K562 (cell line): ENCODE measurements around the gene OR5B2. TPM values are rescaled to one million over a fixed set of nuclear protein-coding genes. Genes with fewer than 3 reads are reported as not detected.

Experiments
- ATAC-seq: fragments of 200-7000 bp; cut with Tn5 transposase; 3 replicates; pipeline ENCODE4 v1.9.1; 2020; ENCODE audit warnings: moderate library complexity
- BruUV-seq: library from RNA; stranded (reverse); fragments of 400-500 nt; replicated peaks from 2 replicates; lab custom pipeline; 2021; lab: Mats Ljungman, UMichigan
- CTCF ChIA-PET: fragments of 300-600 bp; formaldehyde crosslinking; extraction: SDS; loops from one replicate; lab custom pipeline; 2021; ENCODE audit warnings: low intra/inter-chr PET ratio; lab: Yijun Ruan, JAX
- POLR2A ChIA-PET: fragments of 300-600, 350-650 bp; sonication (Branson Sonifier 250); formaldehyde crosslinking; extraction: SDS; loops from one replicate; lab custom pipeline; 2021; ENCODE audit warnings: antibody characterized with exemption, inconsistent platforms; lab: Yijun Ruan, JAX
- DNase-seq, 4 experiments: peaks; one replicate each; pipeline versions ENCODE4 v3.0.0 to v3.0.0-alpha.2; 2011 to 2018; ENCODE audit warnings: low spot score in 3 of 4, mixed read lengths in 3 of 4; ENCODE audit errors: extremely low read depth in 1 of 4
- FAIRE-seq: peaks from 2 replicates; lab custom pipeline; 2011; peaks lifted over from hg19 to GRCh38; lab: Jason Lieb, UNC
- H2AFZ ChIP-seq: 2 replicates; pipeline ENCODE4 v1.6.0; 2011; ENCODE audit warnings: low read depth, low read length, control low read depth, inconsistent platforms
- H3K27ac ChIP-seq: fragments of 200-600 bp; 3 replicates; pipeline ENCODE4 v1.8.0; 2011; ENCODE audit warnings: low read depth, mild to moderate bottlenecking, control low read depth, inconsistent platforms, low read length, moderate library complexity, mixed read lengths; ENCODE audit errors: extremely low read depth
- H3K27me3 ChIP-seq, 2 experiments: fragments of 300-600 bp in 1 of 2; 2 replicates in 1 of 2; 3 replicates in 1 of 2; pipeline versions ENCODE4 v1.6.0 to v1.8.0; 2011; ENCODE audit warnings: inconsistent platforms in 2 of 2, low read length in 2 of 2, mild to moderate bottlenecking in 1 of 2, mixed read lengths in 1 of 2, moderate library complexity in 1 of 2; ENCODE audit not compliant: control insufficient read depth in 2 of 2, insufficient read depth in 2 of 2
- H3K36me3 ChIP-seq: fragments of 300-600 bp; 3 replicates; pipeline ENCODE4 v1.8.0; 2011; ENCODE audit warnings: mild to moderate bottlenecking, low read length, inconsistent platforms; ENCODE audit not compliant: control insufficient read depth, insufficient read depth
- H3K4me1 ChIP-seq, 2 experiments: fragments of 200-600 bp in 1 of 2; replicated peaks in 1 of 2; 2 replicates in 1 of 2; 3 replicates in 1 of 2; pipeline versions ENCODE4 v1.5.1 to v1.8.0; 2011; ENCODE audit warnings: inconsistent platforms in 2 of 2, low read length in 2 of 2, mild to moderate bottlenecking in 1 of 2, mixed read lengths in 1 of 2, moderate library complexity in 1 of 2; ENCODE audit not compliant: control insufficient read depth in 2 of 2, insufficient read depth in 2 of 2
- H3K4me2 ChIP-seq: 2 replicates; pipeline ENCODE4 v1.6.1; 2011; ENCODE audit warnings: low read length, control low read depth, inconsistent platforms, mixed read lengths; ENCODE audit not compliant: insufficient read depth
- H3K4me3 ChIP-seq: fragments of 200-600 bp; sonication (generic), shearing (Covaris generic); 2 replicates; pipeline ENCODE4 v1.5.1; 2016; ENCODE audit warnings: control low read depth, inconsistent platforms
- H3K79me2 ChIP-seq: fragments of 200-600 bp; 3 replicates; pipeline ENCODE4 v1.8.0; 2011; ENCODE audit warnings: low read length, inconsistent platforms; ENCODE audit not compliant: control insufficient read depth, insufficient read depth
- H3K9ac ChIP-seq, 2 experiments: 2 replicates each; pipeline versions ENCODE4 v1.6.0 to v1.6.1; 2011; ENCODE audit warnings: low read depth in 2 of 2, low read length in 2 of 2, control low read depth in 1 of 2, inconsistent platforms in 1 of 2, mild to moderate bottlenecking in 1 of 2, mixed read lengths in 1 of 2; ENCODE audit not compliant: insufficient read depth in 1 of 2
- H3K9me1 ChIP-seq: one replicate; pipeline ENCODE4 v1.6.0; 2011; ENCODE audit warnings: inconsistent platforms, mild to moderate bottlenecking, low read length, moderate library complexity; ENCODE audit not compliant: control insufficient read depth, insufficient read depth
- H3K9me3 ChIP-seq: replicated peaks from 2 replicates; pipeline ENCODE4 v1.5.1; 2011; ENCODE audit warnings: low read depth, low read length, inconsistent platforms; ENCODE audit not compliant: control insufficient read depth, insufficient read depth
- H4K20me1 ChIP-seq: replicated peaks from 2 replicates; pipeline ENCODE4 v1.6.1; 2011; ENCODE audit warnings: low read length, inconsistent platforms, mixed read lengths; ENCODE audit not compliant: control insufficient read depth, insufficient read depth
- CC2D1A ChIP-seq: fragments of 450-650 bp; IDR thresholded peaks from 2 replicates; pipeline ENCODE4 v1.6.1; 2017; ENCODE audit warnings: mild to moderate bottlenecking
- CHCHD3 ChIP-seq: fragments of 250-450 bp; sonication (Bioruptor Pico); IDR thresholded peaks from 2 replicates; pipeline ENCODE4 v2.1.2; 2022; ENCODE audit warnings: mild to moderate bottlenecking
- HDAC6 ChIP-seq: IDR thresholded peaks from 2 replicates; pipeline ENCODE4 v1.6.1; 2012; ENCODE audit warnings: low read depth, mild to moderate bottlenecking, control low read depth, inconsistent platforms, low read length, moderate library complexity
- HMG20A ChIP-seq: fragments of 450-650 bp; formaldehyde crosslinking; conservative IDR thresholded peaks from 2 replicates; pipeline ENCODE4 v1.4.0; 2020; ENCODE audit warnings: mild to moderate bottlenecking, mixed read lengths
- KDM4B ChIP-seq, 2 experiments: fragments of 450-650 bp in 1 of 2; sonication (generic) in 1 of 2; IDR thresholded peaks; 2 replicates each; pipeline ENCODE4 v1.6.1; 2016 to 2017; ENCODE audit warnings: borderline replicate concordance in 2 of 2, antibody characterized with exemption in 1 of 2, low read depth in 1 of 2, mild to moderate bottlenecking in 1 of 2
- MCM3 ChIP-seq: fragments of 450-650 bp; IDR thresholded peaks from 2 replicates; pipeline ENCODE4 v1.6.1; 2016
- RNF2 ChIP-seq: sonication (generic); IDR thresholded peaks from 2 replicates; pipeline ENCODE4 v1.6.1; 2016
- WGBS: fragments of 100-300 bp; shearing (Covaris generic); methylation state at CpG from one replicate; pipeline ENCODE4 v1.1.6; 2016; ENCODE audit warnings: low coverage, mixed read lengths; ENCODE audit not compliant: insufficient coverage; ENCODE audit errors: missing lambda C conversion rate; 5-methylcytosine and 5-hydroxymethylcytosine counted together
- in situ Hi-C: fragments of 300-500 bp; cut with MboI; formaldehyde crosslinking; loops from 4 replicates; pipeline ENCODE4 v1.15.0; 2018; ENCODE audit warnings: inconsistent platforms, mixed read lengths
- intact Hi-C: fragments of 100-400 bp; cut with micrococcal nuclease; formaldehyde crosslinking; loops from 2 replicates; pipeline ENCODE4 v1.14.2; 2022
- polyA plus RNA-seq, 8 experiments: library from polyadenylated mRNA; depleted of rRNA in 4 of 8; stranded (reverse) in 5 of 8; unstranded in 3 of 8; fragments of >200 nt; fragmentation: Nextera tagmentation in 2 of 8; fragmentation: Illumina TruSeq in 1 of 8; extraction: Ambion mirVana in 2 of 8; extraction: Trizol in 1 of 8; gene quantifications; 2 replicates each; pipeline versions ENCODE4 v1.2.1 to v1.2.3, GENCODE V29; 2011 to 2014; ENCODE audit warnings: inconsistent platforms in 1 of 8, missing spikeins in 1 of 8
- total RNA-seq, 7 experiments: library from RNA; depleted of rRNA in 6 of 7; stranded (reverse); fragments of >200 nt in 6 of 7; fragmentation: Illumina TruSeq in 2 of 7; extraction: Trizol in 2 of 7; gene quantifications; 2 replicates each; pipeline versions ENCODE4 v1.2.1 to v1.2.3, GENCODE V29; 2011 to 2021; ENCODE audit warnings: low replicate concordance in 1 of 7
- TF ChIP-seq, protein P1 (sequence below): fragments of 150-350 bp; IDR thresholded peaks from 2 replicates; pipeline ENCODE4 v1.6.1; 2014; ENCODE audit warnings: low read depth, mild to moderate bottlenecking, low read length, borderline replicate concordance

The OR5B2 gene
- total and polyA plus RNA-seq, 9 of the 15 experiments (the other 6 are each of a cell fraction or from before 2014, with no cell fraction given): not detected

DNA sequence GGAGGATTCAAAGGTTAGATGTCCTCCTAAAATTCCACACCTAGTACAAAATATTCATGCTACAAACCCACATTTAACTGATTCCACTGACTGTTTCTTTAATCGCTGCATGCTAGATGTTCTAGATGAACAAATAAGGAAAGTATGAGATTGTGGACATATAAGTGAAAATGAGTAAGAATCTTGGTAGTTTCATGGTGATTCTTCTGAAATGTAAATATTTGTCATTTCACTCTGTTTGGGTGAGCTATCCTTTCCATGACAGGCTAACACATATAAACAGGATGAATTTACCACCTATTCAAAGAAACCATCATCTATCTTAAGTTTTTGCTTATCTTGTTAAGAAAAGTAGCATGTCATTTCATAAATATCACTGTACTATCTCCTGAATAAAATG lies 36.0 kb downstream of the OR5B2 start:
- no peak overlapping the region for H2AFZ ChIP-seq
- H3K4me1 ChIP-seq: no peaks in the 10 kb centered on the region
- in situ Hi-C loops (no loop called here), intact Hi-C loops (no loop called here)
- TF ChIP-seq MCM3 (no peak), KDM4B (IDR thresholded peaks at IDR 0.05; ENCODE audit: borderline replicate concordance in 2 of 2, low read depth in 1 of 2) (no peak)
- DNase-seq (no peak), ATAC-seq (no peak), FAIRE-seq (no peak)
- no peak overlapping the region for H3K4me2 ChIP-seq
- no peaks in the 10 kb centered on the region for H3K9me1 ChIP-seq
- H3K27me3 ChIP-seq: no peaks in the 10 kb centered on the region
- BruUV-seq: no TSS peak
- H3K79me2 ChIP-seq: no peaks in the 10 kb centered on the region
- H3K36me3 ChIP-seq: no peaks in the 10 kb centered on the region
- no peak overlapping the region for H3K27ac ChIP-seq
- H4K20me1 ChIP-seq: no peaks in the 10 kb centered on the region
- H3K9me3 ChIP-seq: no peaks in the 10 kb centered on the region
- H3K4me3 ChIP-seq: no peak overlapping the region
- no peak overlapping the region for H3K9ac ChIP-seq
- POLR2A ChIA-PET: interaction anchor here (0.7 kb wide), 1 partner anchor 80 kb away, joined by 3 read pairs; no protein-coding TSS in a partner anchor
- CTCF ChIA-PET: no interaction called here
- WGBS: 0% methylated on average over 1 of the region's 1 CpG

- 0% methylated on average over 14 of the region's 18 CpGs for WGBS
- Histone ChIP-seq H3K27ac (no peak overlapping the region), H3K79me2 (no peaks in the 10 kb centered on the region), H3K9ac (no peak overlapping the region), H3K4me1 (no peaks in the 10 kb centered on the region), H3K4me2 (no peak overlapping the region), H3K36me3 (no peaks in the 10 kb centered on the region), H2AFZ (no peak overlapping the region), H3K4me3 (no peak overlapping the region)
- POLR2A ChIA-PET: no interaction called here
- ATAC-seq: no peak
- FAIRE-seq: no peak
- DNase-seq: no peak
- in situ Hi-C loops (no loop called here), intact Hi-C loops (no loop called here)
- no TSS peak for BruUV-seq
- TF ChIP-seq HDAC6 (no peak), RNF2 (no peak), HMG20A (CRISPR knock-in tag) (no peak), CHCHD3 (no peak), CC2D1A (no peak)
- TF ChIP-seq, protein P1, sequence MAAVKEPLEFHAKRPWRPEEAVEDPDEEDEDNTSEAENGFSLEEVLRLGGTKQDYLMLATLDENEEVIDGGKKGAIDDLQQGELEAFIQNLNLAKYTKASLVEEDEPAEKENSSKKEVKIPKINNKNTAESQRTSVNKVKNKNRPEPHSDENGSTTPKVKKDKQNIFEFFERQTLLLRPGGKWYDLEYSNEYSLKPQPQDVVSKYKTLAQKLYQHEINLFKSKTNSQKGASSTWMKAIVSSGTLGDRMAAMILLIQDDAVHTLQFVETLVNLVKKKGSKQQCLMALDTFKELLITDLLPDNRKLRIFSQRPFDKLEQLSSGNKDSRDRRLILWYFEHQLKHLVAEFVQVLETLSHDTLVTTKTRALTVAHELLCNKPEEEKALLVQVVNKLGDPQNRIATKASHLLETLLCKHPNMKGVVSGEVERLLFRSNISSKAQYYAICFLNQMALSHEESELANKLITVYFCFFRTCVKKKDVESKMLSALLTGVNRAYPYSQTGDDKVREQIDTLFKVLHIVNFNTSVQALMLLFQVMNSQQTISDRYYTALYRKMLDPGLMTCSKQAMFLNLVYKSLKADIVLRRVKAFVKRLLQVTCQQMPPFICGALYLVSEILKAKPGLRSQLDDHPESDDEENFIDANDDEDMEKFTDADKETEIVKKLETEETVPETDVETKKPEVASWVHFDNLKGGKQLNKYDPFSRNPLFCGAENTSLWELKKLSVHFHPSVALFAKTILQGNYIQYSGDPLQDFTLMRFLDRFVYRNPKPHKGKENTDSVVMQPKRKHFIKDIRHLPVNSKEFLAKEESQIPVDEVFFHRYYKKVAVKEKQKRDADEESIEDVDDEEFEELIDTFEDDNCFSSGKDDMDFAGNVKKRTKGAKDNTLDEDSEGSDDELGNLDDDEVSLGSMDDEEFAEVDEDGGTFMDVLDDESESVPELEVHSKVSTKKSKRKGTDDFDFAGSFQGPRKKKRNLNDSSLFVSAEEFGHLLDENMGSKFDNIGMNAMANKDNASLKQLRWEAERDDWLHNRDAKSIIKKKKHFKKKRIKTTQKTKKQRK: no peak
- TF ChIP-seq, all 486 proteins: peak for 0
- CTCF ChIA-PET: no interaction called here
- Histone ChIP-seq H3K9me3 (no peaks in the 10 kb centered on the region), H4K20me1 (no peaks in the 10 kb centered on the region), H3K27me3 (no peaks in the 10 kb centered on the region), H3K9me1 (no peaks in the 10 kb centered on the region)
Observed at GRCh38 chr11:58390551-58391063, 37.3 kb downstream of the OR5B2 start.
